MCF 10A (cell line): ENCODE measurements around the gene RAET1E. TPM values are rescaled to one million over a fixed set of nuclear protein-coding genes. Genes with fewer than 3 reads are reported as not detected.

ENCODE experiments used
- BruUV-seq: library from RNA; stranded (reverse); fragments of 400-500 nt; replicated peaks from 2 replicates; lab custom pipeline; 2021; lab: Mats Ljungman, UMichigan
- CTCF ChIA-PET: fragments of 300-600 bp; sonication (Branson Sonifier 250); formaldehyde crosslinking; extraction: SDS; loops from one replicate; lab custom pipeline; 2021; ENCODE audit warnings: antibody characterized with exemption, inconsistent platforms; lab: Yijun Ruan, JAX
- POLR2A ChIA-PET: fragments of 300-600, 350-650 bp; sonication (Branson Sonifier 250); formaldehyde crosslinking; extraction: SDS; loops from one replicate; lab custom pipeline; 2020; ENCODE audit warnings: antibody characterized with exemption, inconsistent platforms; lab: Yijun Ruan, JAX
- DNase-seq: peaks from one replicate; pipeline ENCODE4 v3.0.0-alpha.2; 2018; ENCODE audit not compliant: unreplicated experiment
- H3K27ac Mint-ChIP-seq: one replicate; pipeline ENCODE4 v1.8.0; 2022; ENCODE audit warnings: mild to moderate bottlenecking, low read depth, mixed read lengths; ENCODE audit not compliant: unreplicated experiment
- H3K27me3 Mint-ChIP-seq: one replicate; pipeline ENCODE4 v1.8.0; 2022; ENCODE audit warnings: mixed read lengths; ENCODE audit not compliant: insufficient read depth, unreplicated experiment
- H3K36me3 Mint-ChIP-seq: one replicate; pipeline ENCODE4 v1.8.0; 2022; ENCODE audit warnings: mild to moderate bottlenecking, moderate library complexity, mixed read lengths; ENCODE audit not compliant: insufficient read depth, unreplicated experiment
- H3K4me1 Mint-ChIP-seq: one replicate; pipeline ENCODE4 v1.8.0; 2022; ENCODE audit warnings: mixed read lengths; ENCODE audit not compliant: insufficient read depth, unreplicated experiment
- H3K4me3 Mint-ChIP-seq: one replicate; pipeline ENCODE4 v1.8.0; 2022; ENCODE audit warnings: mild to moderate bottlenecking, moderate library complexity, mixed read lengths; ENCODE audit not compliant: unreplicated experiment
- H3K9me3 Mint-ChIP-seq: one replicate; pipeline ENCODE4 v1.8.0; 2022; ENCODE audit warnings: mixed read lengths; ENCODE audit not compliant: unreplicated experiment
- CTCF ChIP-seq: fragments of 200-600 bp; IDR thresholded peaks from one replicate; pipeline ENCODE4 v1.8.0; 2022; ENCODE audit warnings: antibody characterized with exemption, mild to moderate bottlenecking; ENCODE audit not compliant: unreplicated experiment
- intact Hi-C: fragments of 100-400 bp; cut with micrococcal nuclease; formaldehyde crosslinking; loops from 2 replicates; pipeline ENCODE4 v1.14.1; 2022
- total RNA-seq: library from RNA; stranded (reverse); gene quantifications from 2 replicates; pipeline ENCODE4 v1.2.3, GENCODE V29; 2022

Gene RAET1E
- total RNA-seq, 1 experiment from 2014 or later, result 37.6 TPM

- peaks cover 70% of the 10 kb centered on the region for H3K4me1 Mint-ChIP-seq
- no TSS peak for BruUV-seq
- H3K27me3 Mint-ChIP-seq, result no peaks in the 10 kb centered on the region
- H3K27ac Mint-ChIP-seq, result peak overlapping the region; percentile 67
- ChIA-PET POLR2A (interaction anchor here (0.6 to 13.6 kb wide), 3 partner anchors 18 to 517 kb away, joined by 3 to 255 read pairs (median 11); no protein-coding TSS in a partner anchor), CTCF (interaction anchor here (0.6 to 3.0 kb wide), 2 partner anchors 19 to 39 kb away, joined by 3 to 18 read pairs; no protein-coding TSS in a partner anchor)
- no peak for TF ChIP-seq CTCF
- intact Hi-C loops, result loop anchor here (10.0 kb wide), 1 partner anchor 135 kb away; no protein-coding TSS in a partner anchor
- peaks cover 2% of the 10 kb centered on the region for H3K36me3 Mint-ChIP-seq
- DNase-seq, result no peak
- H3K4me3 Mint-ChIP-seq, result no peak overlapping the region
- no peaks in the 10 kb centered on the region for H3K9me3 Mint-ChIP-seq
Observed at GRCh38 chr6:149859938-149860337, 38.0 kb downstream of the RAET1E start.

GRCh38 chr6:149859368-149859767 is 38.5 kb downstream of the RAET1E start:
- H3K27me3 Mint-ChIP-seq, result no peaks in the 10 kb centered on the region
- H3K4me1 Mint-ChIP-seq, result peaks cover 75% of the 10 kb centered on the region
- intact Hi-C loops, result no loop called here
- CTCF ChIA-PET, result interaction anchor here (0.5 to 3.0 kb wide), 3 partner anchors 19 to 39 kb away, joined by 3 to 18 read pairs (median 4); no protein-coding TSS in a partner anchor
- H3K4me3 Mint-ChIP-seq, result no peak overlapping the region
- POLR2A ChIA-PET, result interaction anchor here (1.5 to 13.6 kb wide), 2 partner anchors 18 to 29 kb away, joined by 5 to 255 read pairs; no protein-coding TSS in a partner anchor
- H3K9me3 Mint-ChIP-seq, result no peaks in the 10 kb centered on the region
- no TSS peak for BruUV-seq
- TF ChIP-seq CTCF, result no peak
- H3K27ac Mint-ChIP-seq, result peak overlapping the region; percentile 67
- peak; percentile 95 for DNase-seq
- peaks cover 6% of the 10 kb centered on the region for H3K36me3 Mint-ChIP-seq

GRCh38 chr6:149857541-149857940 is 40.4 kb downstream of the RAET1E start:
- intact Hi-C loops, result no loop called here
- no peak for DNase-seq
- ChIA-PET POLR2A (interaction anchor here (0.9 to 13.6 kb wide), 3 partner anchors 16 to 43 kb away, joined by 3 to 255 read pairs (median 3); no protein-coding TSS in a partner anchor), CTCF (interaction anchor here (0.6 to 2.2 kb wide), 6 partner anchors 8 to 1108 kb away, joined by 3 to 13 read pairs (median 4); no protein-coding TSS in a partner anchor)
- no TSS peak for BruUV-seq
- H3K9me3 Mint-ChIP-seq, result no peaks in the 10 kb centered on the region
- H3K27ac Mint-ChIP-seq, result peak overlapping the region; percentile 92
- no peak overlapping the region for H3K4me3 Mint-ChIP-seq
- H3K36me3 Mint-ChIP-seq, result peaks cover 6% of the 10 kb centered on the region
- H3K27me3 Mint-ChIP-seq, result no peaks in the 10 kb centered on the region
- TF ChIP-seq CTCF, result no peak
- peaks cover 74% of the 10 kb centered on the region for H3K4me1 Mint-ChIP-seq

GRCh38 chr6:149856256-149856994 is 41.5 kb downstream of the RAET1E start:
- peaks cover 74% of the 10 kb centered on the region for H3K4me1 Mint-ChIP-seq
- DNase-seq, result no peak
- H3K9me3 Mint-ChIP-seq, result no peaks in the 10 kb centered on the region
- peaks cover 6% of the 10 kb centered on the region for H3K36me3 Mint-ChIP-seq
- ChIA-PET CTCF (interaction anchor here (0.7 to 2.2 kb wide), 6 partner anchors 9 to 21 kb away, joined by 3 to 13 read pairs (median 6); no protein-coding TSS in a partner anchor), POLR2A (interaction anchor here (0.6 to 13.6 kb wide), 12 partner anchors 8 to 293 kb away, joined by 3 to 255 read pairs (median 3); partner anchors contain the start of gene LRP11)
- H3K4me3 Mint-ChIP-seq, result no peak overlapping the region
- peak overlapping the region; percentile 92 for H3K27ac Mint-ChIP-seq
- TF ChIP-seq CTCF, result no peak
- BruUV-seq, result TSS peak; percentile 8
- no peaks in the 10 kb centered on the region for H3K27me3 Mint-ChIP-seq
- intact Hi-C loops, result no loop called here
